ENCODE results near the gene AFDN.
A peak's percentile ranks its signal among the peaks of the same experiment; 100 is the strongest.

The AFDN gene

GRCh38 chr6:167811442-167812087 lies 15.1 kb upstream of the AFDN start:
- DNase-seq: no peak

DNA sequence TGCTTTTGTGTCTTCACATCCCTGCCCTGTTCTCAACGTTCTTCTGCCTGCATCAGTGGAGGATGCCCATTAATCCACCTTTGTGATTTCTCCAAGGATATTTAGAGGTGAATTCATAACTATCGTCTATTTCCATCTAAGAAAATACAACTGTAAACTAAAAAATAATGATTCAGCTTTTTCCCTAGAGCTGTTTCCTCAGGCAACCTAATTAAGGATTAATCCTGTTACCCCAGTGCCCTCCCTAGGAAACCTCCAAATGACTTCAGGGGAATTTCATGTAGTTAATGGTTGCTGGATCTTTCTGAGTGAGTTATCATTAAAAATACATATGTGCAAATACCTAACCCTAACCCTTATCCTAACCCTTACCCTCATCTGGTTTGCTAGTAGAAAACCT lies 14.6 kb upstream of the AFDN start:
- no peak for DNase-seq

- no peak for DNase-seq
These were observed 11.3 kb upstream of the AFDN start for GRCh38 chr6:167815296-167815980.

GRCh38 chr6:167817016-167817415 lies 9.7 kb upstream of the AFDN start:
- DNase-seq: no peak

DNA sequence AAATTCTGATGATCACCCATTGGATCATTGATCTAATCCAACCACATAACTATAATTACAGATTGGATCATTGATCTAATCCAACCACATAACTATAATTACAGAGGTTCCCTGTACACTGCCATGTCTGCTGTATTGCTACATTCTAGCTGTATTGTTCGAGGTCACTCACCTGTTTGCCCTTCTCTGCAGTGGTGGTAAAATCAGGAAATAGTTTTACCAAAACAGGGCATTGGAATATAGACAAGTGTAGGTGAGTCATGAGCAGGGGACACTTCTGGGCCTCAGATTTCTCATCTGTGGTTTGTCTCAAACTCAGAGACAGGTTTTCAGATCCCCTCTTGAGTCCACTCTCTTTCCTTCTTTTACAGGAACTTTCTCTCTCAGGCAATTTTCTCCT lies 9.0 kb upstream of the AFDN start:
- no peak for DNase-seq

DNA sequence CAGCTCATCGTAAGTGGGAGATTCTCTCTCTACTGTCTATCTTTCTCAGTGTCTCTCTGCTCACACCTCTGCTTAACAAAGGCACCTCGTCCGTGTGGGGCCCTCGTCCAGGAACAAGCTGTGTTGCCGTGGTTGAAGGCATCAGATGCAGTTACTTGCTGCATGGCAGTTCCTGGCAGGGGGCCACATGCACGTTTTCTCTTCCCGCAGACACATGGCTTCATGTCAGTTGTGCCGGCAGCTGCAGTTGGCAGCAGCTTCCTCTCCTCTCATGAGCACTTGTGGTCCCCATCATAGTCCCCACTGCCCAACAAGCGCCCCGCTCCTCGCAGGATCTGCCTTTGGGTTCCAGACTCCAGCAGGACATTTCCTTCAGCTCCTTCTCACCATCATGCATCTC lies 7.1 kb upstream of the AFDN start:
- peak in 1 of 56 donors; percentile 8 for DNase-seq

DNA sequence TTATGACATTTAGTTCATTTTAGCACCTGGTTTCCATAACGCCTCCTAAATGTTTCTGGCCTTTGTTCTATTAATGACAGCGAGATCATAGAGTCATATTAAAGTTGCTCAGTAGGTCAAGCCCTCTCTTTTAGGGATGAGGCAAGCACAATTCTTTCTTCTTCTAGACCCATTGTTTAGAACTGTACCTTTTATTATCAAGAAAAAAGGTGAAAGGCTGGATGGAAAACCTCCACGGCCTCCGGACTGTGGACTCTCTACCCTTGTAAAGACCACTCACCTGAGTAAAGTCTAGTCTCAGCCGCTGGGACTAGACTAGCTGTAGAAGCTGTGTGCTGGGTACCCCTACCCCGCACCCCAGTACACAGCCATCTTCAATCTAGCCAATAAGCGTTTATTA lies 6.0 kb upstream of the AFDN start:
- DNase-seq: no peak

DNA sequence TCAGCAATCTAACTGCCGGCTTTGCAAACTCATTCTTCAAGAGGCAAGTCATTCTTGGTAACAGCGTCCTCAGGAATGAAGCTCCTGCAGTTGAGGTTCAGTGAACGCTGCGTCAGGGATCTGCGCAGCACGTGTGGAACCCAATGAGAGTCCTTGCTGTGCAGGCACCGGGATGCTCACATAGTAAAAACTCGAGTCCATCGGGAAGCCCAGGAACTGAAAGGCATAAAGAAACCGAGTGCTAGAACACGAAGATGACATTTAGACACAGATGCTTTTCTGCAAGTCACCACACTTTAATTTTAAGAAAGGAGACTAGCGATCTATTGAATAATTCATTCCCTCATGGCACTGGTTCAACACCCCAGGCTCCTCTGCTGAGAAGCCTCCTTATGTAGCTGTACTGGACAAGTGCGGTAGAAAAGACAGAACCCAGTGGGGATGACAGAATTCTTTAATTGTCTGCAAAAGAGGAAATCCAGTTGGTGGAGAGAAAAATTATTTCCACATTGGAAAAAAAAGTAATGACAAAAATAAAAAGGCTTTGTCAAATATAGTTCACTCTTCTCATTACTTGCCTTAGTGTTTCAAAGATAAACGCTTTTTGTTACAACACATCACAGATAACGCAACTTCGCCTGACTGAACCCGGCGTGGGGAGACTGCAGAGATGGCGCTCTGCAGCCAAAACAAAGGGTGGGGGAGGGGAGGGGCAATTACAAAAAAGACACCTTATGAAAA lies 1.9 kb upstream of the AFDN start:
- peak in 6 of 56 donors; percentile 13 to 54 (median 31) for DNase-seq

- peak in 9 of 56 donors; percentile 16 to 79 (median 29) for DNase-seq
These were observed 1.1 kb upstream of the AFDN start for GRCh38 chr6:167825332-167826229.

DNA sequence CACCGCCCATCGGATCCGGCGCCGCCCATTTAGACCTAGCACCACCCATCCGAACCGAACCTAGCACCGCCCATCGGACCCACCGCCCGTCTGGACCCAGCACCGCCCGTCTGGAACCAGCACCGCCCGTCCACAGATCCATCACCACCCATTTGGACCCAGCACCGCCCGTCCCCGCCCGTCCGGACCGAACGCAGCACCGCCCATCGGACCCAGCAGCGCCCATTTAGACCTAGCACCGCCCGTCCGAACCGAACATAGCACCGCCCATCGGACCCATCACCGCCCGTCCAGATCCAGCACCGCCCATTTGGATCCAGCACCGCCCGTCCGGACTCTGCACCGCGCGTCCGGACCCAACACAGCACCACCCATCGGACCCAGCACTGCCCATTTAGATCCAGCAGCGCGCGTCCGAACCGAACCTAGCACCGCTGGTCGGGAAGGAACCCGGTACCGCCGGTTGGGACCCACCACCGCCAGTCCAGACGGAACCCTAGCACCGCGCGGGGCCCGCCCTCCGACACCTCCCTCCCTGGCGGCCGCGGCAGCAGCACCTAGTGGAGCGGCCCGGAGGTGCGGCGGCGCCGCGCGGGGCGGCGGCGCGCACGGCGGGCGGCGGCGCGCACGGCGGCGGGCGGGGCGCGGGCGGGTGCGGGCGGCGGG lies 348 bp upstream of the AFDN start:
- peak in 44 of 56 donors; percentile 20 to 92 (median 63) for DNase-seq

- peak in 30 of 56 donors; percentile 25 to 70 (median 41) for DNase-seq
These were observed 1.0 kb downstream of the AFDN start for GRCh38 chr6:167827583-167828324.

DNA sequence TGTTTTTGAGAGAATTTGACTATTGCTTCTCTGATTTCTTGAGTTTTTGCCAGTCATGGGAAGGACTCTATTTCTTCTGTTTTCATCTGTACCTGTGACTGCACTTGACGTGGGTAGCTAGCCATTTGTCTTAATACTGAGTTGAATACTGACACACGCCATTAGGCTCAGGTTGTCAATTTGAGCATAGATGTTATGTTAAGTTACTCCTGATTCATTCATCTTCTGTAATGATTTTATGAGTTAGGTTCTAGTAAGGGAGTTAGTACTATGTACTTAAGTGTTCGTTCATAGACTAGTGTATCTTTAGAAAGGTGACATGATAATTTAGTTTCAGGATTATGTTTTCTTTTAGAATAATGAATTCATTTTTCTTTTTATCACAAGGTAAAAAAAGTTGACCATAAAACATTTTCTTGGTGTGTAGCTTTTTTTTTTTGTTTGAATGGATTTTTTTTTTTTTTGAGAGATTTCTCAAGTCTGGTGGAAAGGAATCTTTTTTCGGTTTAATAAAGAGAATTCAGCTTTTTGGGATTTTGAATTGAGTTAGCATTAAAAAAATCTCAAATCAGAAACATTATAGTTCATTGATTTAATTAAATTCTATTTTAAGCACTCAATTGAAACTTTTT lies 1.7 kb downstream of the AFDN start:
- no peak for DNase-seq

- DNase-seq: no peak
These were observed 2.8 kb downstream of the AFDN start for GRCh38 chr6:167829513-167829912.

DNA sequence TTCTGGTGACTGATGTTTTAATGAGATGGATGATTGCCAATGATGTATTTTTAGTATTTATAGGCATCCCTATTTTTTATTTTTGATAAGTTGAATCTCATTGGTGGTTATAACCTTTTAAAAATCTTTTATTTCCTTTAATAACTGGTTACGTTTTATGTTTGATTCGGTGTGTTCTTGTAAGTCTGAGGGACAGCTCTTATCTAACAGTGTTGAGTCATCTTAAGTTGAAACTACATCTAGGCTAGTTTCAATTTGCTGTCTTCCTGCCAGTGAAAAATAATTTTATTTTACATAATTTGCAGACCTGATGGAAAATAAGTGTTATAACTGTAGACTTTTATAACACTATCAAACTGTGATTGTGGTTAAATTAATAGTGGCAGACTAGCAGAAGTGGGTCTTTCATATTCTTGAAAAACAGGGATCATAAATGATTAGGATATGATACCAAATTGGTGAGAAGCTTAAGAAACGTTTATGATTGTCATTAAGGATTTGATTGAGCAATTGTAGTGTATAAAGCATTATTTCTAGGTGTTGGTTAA lies 4.6 kb downstream of the AFDN start:
- DNase-seq: no peak

DNA sequence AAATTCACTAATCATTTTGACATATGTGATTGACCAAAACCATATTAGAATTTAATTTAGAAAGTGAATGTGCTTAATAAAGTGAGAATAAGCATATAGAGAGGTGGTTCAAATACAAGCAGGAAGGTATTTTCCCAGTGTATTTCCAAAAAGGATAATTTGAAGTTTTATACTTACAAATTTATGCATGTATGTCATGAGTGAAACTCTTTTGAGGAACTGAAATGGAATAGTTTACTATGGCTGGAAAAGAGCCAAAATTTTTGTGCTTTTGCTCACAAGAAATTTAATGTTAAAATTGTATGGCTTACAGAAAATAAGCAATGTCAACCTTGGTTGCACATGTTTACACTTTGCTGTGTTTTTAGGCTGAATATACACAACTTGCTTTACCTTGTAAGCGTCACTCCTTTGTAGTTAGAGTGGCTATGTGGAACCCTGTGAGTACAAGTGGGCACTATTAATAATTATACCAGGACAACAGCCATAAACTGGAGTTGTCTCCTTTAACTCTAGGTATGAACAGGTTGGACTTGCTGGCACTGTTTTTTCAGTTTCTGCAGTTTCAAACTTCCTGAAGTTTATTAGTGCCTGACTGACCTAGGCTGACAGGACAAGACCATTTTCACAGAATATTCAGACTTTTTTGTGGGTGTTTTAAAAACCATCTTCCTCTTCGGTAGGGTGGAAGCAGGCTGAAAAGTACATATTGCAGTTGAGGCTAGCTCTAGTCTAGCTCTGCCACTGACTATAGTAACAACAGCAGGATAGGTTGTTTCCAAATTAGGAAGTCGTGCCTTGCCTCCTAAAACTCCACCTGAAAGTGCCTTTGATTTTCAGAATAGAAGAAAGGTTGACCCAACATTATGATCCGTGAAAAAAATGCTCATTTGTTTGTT lies 6.0 kb downstream of the AFDN start:
- no peak for DNase-seq

- no peak for DNase-seq
These were observed 6.7 kb downstream of the AFDN start for GRCh38 chr6:167833396-167833763.

GRCh38 chr6:167835260-167835659 lies 8.5 kb downstream of the AFDN start:
- DNase-seq: no peak

GRCh38 chr6:167836721-167837120 lies 10.0 kb downstream of the AFDN start:
- no peak for DNase-seq

Measured in nucleus accumbens (tissue), 56 donors.